H9 (cell line): Measurements from ENCODE around the gene TMEM121. TPM values are rescaled to one million over a fixed set of nuclear protein-coding genes. Genes with fewer than 3 reads are reported as not detected.

Experiments
- DNase-seq: peaks from one replicate; pipeline ENCODE4 v3.0.0-alpha.2; 2017
- H2AFZ ChIP-seq: one replicate; pipeline ENCODE4 v1.6.1; 2013; ENCODE audit warnings: mild to moderate bottlenecking, low read length, control low read depth, moderate library complexity
- H2AK5ac ChIP-seq: 2 replicates; pipeline ENCODE4 v1.6.1; 2013; ENCODE audit warnings: low read length, control low read depth, mixed read lengths; ENCODE audit not compliant: insufficient read length
- H2BK120ac ChIP-seq: one replicate; pipeline ENCODE4 v1.6.1; 2013; ENCODE audit warnings: low read depth, mild to moderate bottlenecking, low read length, control low read depth, inconsistent platforms; ENCODE audit not compliant: poor library complexity, severe bottlenecking
- H2BK12ac ChIP-seq: 2 replicates; pipeline ENCODE4 v1.6.1; 2013; ENCODE audit warnings: low read length, control low read depth, mixed read lengths, low read depth; ENCODE audit not compliant: insufficient read length
- H2BK15ac ChIP-seq: 2 replicates; pipeline ENCODE4 v1.6.1; 2013; ENCODE audit warnings: low read depth, low read length, control low read depth
- H2BK20ac ChIP-seq: one replicate; pipeline ENCODE4 v1.6.1; 2013; ENCODE audit warnings: low read depth, mild to moderate bottlenecking, low read length, control low read depth, inconsistent platforms; ENCODE audit not compliant: poor library complexity, severe bottlenecking
- H2BK5ac ChIP-seq: 2 replicates; pipeline ENCODE4 v1.6.1; 2013; ENCODE audit warnings: low read length, control low read depth, mixed read lengths; ENCODE audit not compliant: insufficient read length
- H3K14ac ChIP-seq: 2 replicates; pipeline ENCODE4 v1.6.1; 2013; ENCODE audit warnings: low read length, control low read depth; ENCODE audit not compliant: insufficient read depth
- H3K18ac ChIP-seq: 2 replicates; pipeline ENCODE4 v1.6.1; 2013; ENCODE audit warnings: low read depth, mild to moderate bottlenecking, mixed read lengths, low read length, control low read depth; ENCODE audit not compliant: insufficient read length
- H3K23ac ChIP-seq: 2 replicates; pipeline ENCODE4 v1.6.1; 2013; ENCODE audit warnings: low read length, control low read depth, mixed read lengths, low read depth; ENCODE audit not compliant: insufficient read length
- H3K23me2 ChIP-seq: 2 replicates; pipeline ENCODE4 v1.6.1; 2013; ENCODE audit warnings: low read depth, mild to moderate bottlenecking, mixed read lengths, low read length, control low read depth; ENCODE audit not compliant: insufficient read length, poor library complexity, severe bottlenecking
- H3K27ac ChIP-seq: 2 replicates; pipeline ENCODE4 v1.5.1; 2013; ENCODE audit warnings: low read length, control low read depth, mixed read lengths, low read depth; ENCODE audit not compliant: insufficient read length
- H3K27me3 ChIP-seq: 2 replicates; pipeline ENCODE4 v1.6.1; 2013; ENCODE audit warnings: low read length, control low read depth, inconsistent platforms; ENCODE audit not compliant: insufficient read depth
- H3K4ac ChIP-seq: 2 replicates; pipeline ENCODE4 v1.6.1; 2013; ENCODE audit warnings: low read depth, mild to moderate bottlenecking, control low read depth, inconsistent platforms, low read length, moderate library complexity
- H3K4me1 ChIP-seq: 2 replicates; pipeline ENCODE4 v1.6.1; 2013; ENCODE audit warnings: low read length, control low read depth, inconsistent platforms; ENCODE audit not compliant: insufficient read depth
- H3K4me2 ChIP-seq: 2 replicates; pipeline ENCODE4 v1.6.1; 2013; ENCODE audit warnings: low read length, control low read depth, mixed read lengths; ENCODE audit not compliant: insufficient read length, insufficient read depth
- H3K56ac ChIP-seq: 2 replicates; pipeline ENCODE4 v1.6.1; 2013; ENCODE audit warnings: low read depth, mild to moderate bottlenecking, mixed read lengths, low read length, control low read depth; ENCODE audit not compliant: insufficient read length
- H3K79me1 ChIP-seq: 2 replicates; pipeline ENCODE4 v1.6.1; 2013; ENCODE audit warnings: low read depth, mild to moderate bottlenecking, moderate library complexity, low read length, control low read depth, inconsistent platforms; ENCODE audit not compliant: insufficient read depth, poor library complexity, severe bottlenecking
- H3K79me2 ChIP-seq: 2 replicates; pipeline ENCODE4 v1.6.1; 2013; ENCODE audit warnings: low read length, control low read depth, inconsistent platforms; ENCODE audit not compliant: insufficient read depth
- H3K9ac ChIP-seq: 2 replicates; pipeline ENCODE4 v1.6.1; 2013; ENCODE audit warnings: low read length, control low read depth, mixed read lengths; ENCODE audit not compliant: insufficient read length; ENCODE audit errors: extremely low read depth
- H3K9me3 ChIP-seq: one replicate; pipeline ENCODE4 v1.6.1; 2013; ENCODE audit warnings: low read depth, low read length, inconsistent platforms; ENCODE audit not compliant: control insufficient read depth
- H3T11ph ChIP-seq: one replicate; pipeline ENCODE4 v1.6.1; 2013; ENCODE audit warnings: mild to moderate bottlenecking, low read length, control low read depth, inconsistent platforms
- H4K20me1 ChIP-seq: one replicate; pipeline ENCODE4 v1.6.1; 2013; ENCODE audit not compliant: control insufficient read depth, insufficient read length, insufficient read depth
- H4K5ac ChIP-seq: 2 replicates; pipeline ENCODE4 v1.6.1; 2013; ENCODE audit warnings: low read depth, mild to moderate bottlenecking, mixed read lengths, low read length, control low read depth; ENCODE audit not compliant: insufficient read length
- H4K8ac ChIP-seq: replicated peaks from 2 replicates; pipeline ENCODE4 v1.6.1; 2013; ENCODE audit warnings: low read length, control low read depth, mixed read lengths, low read depth; ENCODE audit not compliant: insufficient read length
- H4K91ac ChIP-seq: 2 replicates; pipeline ENCODE4 v1.6.1; 2013; ENCODE audit warnings: low read depth, mild to moderate bottlenecking, moderate library complexity, mixed read lengths, low read length, control low read depth; ENCODE audit not compliant: insufficient read length
- H3K27ac Mint-ChIP-seq, 3 experiments: 2 replicates in 2 of 3; 3 replicates in 1 of 3; pipeline ENCODE4 v1.8.0; 2020 to 2021; ENCODE audit warnings: mixed read lengths in 3 of 3, mild to moderate bottlenecking in 1 of 3, moderate library complexity in 1 of 3
- H3K27me3 Mint-ChIP-seq: 2 replicates; pipeline ENCODE4 v1.8.0; 2021; ENCODE audit warnings: low read depth, mild to moderate bottlenecking, moderate library complexity, mixed read lengths
- H3K36me3 Mint-ChIP-seq, 3 experiments: 2 replicates in 2 of 3; 3 replicates in 1 of 3; pipeline ENCODE4 v1.8.0; 2020 to 2021; ENCODE audit warnings: low read depth in 3 of 3, mixed read lengths in 3 of 3; ENCODE audit not compliant: insufficient read depth in 1 of 3
- H3K4me1 Mint-ChIP-seq, 2 experiments: 2 replicates each; pipeline ENCODE4 v1.8.0; 2020; ENCODE audit warnings: mixed read lengths in 2 of 2
- H3K4me3 Mint-ChIP-seq, 2 experiments: 2 replicates in 1 of 2; 3 replicates in 1 of 2; pipeline ENCODE4 v1.8.0; 2020 to 2021; ENCODE audit warnings: mild to moderate bottlenecking in 2 of 2, mixed read lengths in 2 of 2, moderate library complexity in 1 of 2
- H3K9me3 Mint-ChIP-seq, 2 experiments: 2 replicates in 1 of 2; 3 replicates in 1 of 2; pipeline ENCODE4 v1.8.0; 2020; ENCODE audit warnings: mild to moderate bottlenecking in 2 of 2, mixed read lengths in 2 of 2, moderate library complexity in 1 of 2
- CTCF ChIP-seq: fragments of 200-600 bp; sonication (generic); conservative IDR thresholded peaks from 3 replicates; pipeline ENCODE4 v1.8.0; 2021; ENCODE audit warnings: antibody characterized with exemption, mild to moderate bottlenecking
- WGBS: extraction: QIAGEN DNeasy Blood & Tissue Kit; methylation state at CpG from one replicate; pipeline ENCODE4 v1.1.7; 2013; ENCODE audit warnings: missing lambda C conversion rate, low lambda C conversion rate, mixed read lengths; ENCODE audit not compliant: insufficient read length; ENCODE audit errors: extremely low coverage; 5-methylcytosine and 5-hydroxymethylcytosine counted together
- total RNA-seq: library from RNA; stranded (reverse); gene quantifications from 2 replicates; pipeline ENCODE4 v1.2.1, GENCODE V29; 2021

TMEM121 gene
- total RNA-seq, 1 experiment from 2014 or later = 2.6 TPM

GRCh38 chr14:105528586-105529318 is 2.4 kb downstream of the TMEM121 start:
- no peak for DNase-seq
- no peaks in the 10 kb centered on the region; a peak in 1 of 7 replicates for H3K36me3 Mint-ChIP-seq
- H4K20me1 ChIP-seq = no peaks in the 10 kb centered on the region

More at GRCh38 chr14:105528586-105529318, 2.4 kb downstream of the TMEM121 start:
- no peak overlapping the region for H2BK15ac ChIP-seq
- H3K4ac ChIP-seq = no peak overlapping the region
- no peak overlapping the region for H2BK20ac ChIP-seq
- H3K4me2 ChIP-seq = no peak overlapping the region
- no peak overlapping the region for H3K56ac ChIP-seq
- TF ChIP-seq CTCF = peak; percentile 5; the same call in 1 of the 3 replicates
- peaks cover 54% of the 10 kb centered on the region for H3K27me3 Mint-ChIP-seq
- no peak overlapping the region for H4K91ac ChIP-seq
- H3K79me2 ChIP-seq = no peaks in the 10 kb centered on the region
- no peak overlapping the region for H3K14ac ChIP-seq
- H2AFZ ChIP-seq = no peak overlapping the region
- peaks cover 7% of the 10 kb centered on the region for H3K23me2 ChIP-seq
- peaks cover 0 to 28% of the 10 kb centered on the region in 2 experiments; a peak in 2 of 5 replicates for H3K9me3 Mint-ChIP-seq
- WGBS = no CpG with 5 or more reads among the region's 89 CpGs
- no peak overlapping the region for H3T11ph ChIP-seq
- H2BK120ac ChIP-seq = no peak overlapping the region
- no peaks in the 10 kb centered on the region; the same call in 1 of the 2 replicates for H3K4me1 ChIP-seq
- no peak overlapping the region for H3K23ac ChIP-seq
- no peak overlapping the region for H4K5ac ChIP-seq
- peak overlapping the region; percentile 26 to 57; a peak in 2 of 5 replicates for H3K4me3 Mint-ChIP-seq
- no peak overlapping the region for H2AK5ac ChIP-seq
- H3K9ac ChIP-seq = no peak overlapping the region
- no peak overlapping the region for H2BK12ac ChIP-seq
- H3K18ac ChIP-seq = no peak overlapping the region
- H4K8ac ChIP-seq = no peak overlapping the region
- H3K27ac Mint-ChIP-seq = no peak overlapping the region
- no peaks in the 10 kb centered on the region for H3K9me3 ChIP-seq
- no peaks in the 10 kb centered on the region for H3K4me1 Mint-ChIP-seq
- H3K79me1 ChIP-seq = no peaks in the 10 kb centered on the region
- H3K27ac ChIP-seq = no peak overlapping the region
- no peak overlapping the region for H2BK5ac ChIP-seq
- H3K27me3 ChIP-seq = peaks cover 16% of the 10 kb centered on the region; the same call in 1 of the 2 replicates
